HG03045 (cell line): ENCODE measurements around the gene KIRREL2.

Source experiments
- ATAC-seq: cut with Tn5 transposase; IDR thresholded peaks from one replicate; pipeline ENCODE4 v1.9.1; 2021; ENCODE audit warnings: mild to moderate bottlenecking, moderate library complexity; ENCODE audit not compliant: unreplicated experiment

KIRREL2 gene

DNA sequence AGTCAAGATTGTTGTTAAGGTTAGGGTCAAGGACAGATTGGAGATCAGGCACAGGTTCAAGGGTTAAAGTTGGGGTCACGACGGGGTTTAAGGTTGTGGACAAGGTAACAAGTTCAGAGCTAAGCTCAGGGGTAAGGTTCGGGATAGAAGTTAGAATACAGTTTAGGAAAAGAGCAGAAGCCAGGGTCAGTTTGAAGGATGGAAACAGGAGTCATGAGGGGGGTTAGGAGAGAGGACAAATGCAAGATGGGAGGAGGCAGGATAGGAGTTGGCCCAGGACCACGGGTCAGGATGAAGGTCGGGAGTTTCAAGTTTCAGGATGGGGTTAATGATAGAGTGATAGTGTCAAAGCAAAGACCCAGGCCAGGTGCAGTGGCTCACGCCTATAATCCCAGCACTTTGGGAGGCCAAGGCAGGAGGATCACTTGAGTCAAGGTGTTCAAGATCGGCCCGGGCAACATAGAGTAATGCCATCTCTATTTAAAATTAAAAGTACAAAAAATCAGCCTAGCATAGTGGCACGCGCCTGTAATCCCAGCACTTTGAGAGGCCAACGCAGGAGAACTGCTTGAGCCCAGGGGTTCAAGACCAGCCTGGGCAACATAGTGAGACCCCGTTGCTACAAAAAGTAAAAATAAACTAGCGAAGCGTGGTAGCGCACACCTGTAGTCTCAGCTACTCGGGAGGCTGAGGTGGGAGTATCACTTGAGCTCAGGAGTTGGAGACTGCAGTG is 12.1 kb upstream of the KIRREL2 start:
- no peak for ATAC-seq

DNA sequence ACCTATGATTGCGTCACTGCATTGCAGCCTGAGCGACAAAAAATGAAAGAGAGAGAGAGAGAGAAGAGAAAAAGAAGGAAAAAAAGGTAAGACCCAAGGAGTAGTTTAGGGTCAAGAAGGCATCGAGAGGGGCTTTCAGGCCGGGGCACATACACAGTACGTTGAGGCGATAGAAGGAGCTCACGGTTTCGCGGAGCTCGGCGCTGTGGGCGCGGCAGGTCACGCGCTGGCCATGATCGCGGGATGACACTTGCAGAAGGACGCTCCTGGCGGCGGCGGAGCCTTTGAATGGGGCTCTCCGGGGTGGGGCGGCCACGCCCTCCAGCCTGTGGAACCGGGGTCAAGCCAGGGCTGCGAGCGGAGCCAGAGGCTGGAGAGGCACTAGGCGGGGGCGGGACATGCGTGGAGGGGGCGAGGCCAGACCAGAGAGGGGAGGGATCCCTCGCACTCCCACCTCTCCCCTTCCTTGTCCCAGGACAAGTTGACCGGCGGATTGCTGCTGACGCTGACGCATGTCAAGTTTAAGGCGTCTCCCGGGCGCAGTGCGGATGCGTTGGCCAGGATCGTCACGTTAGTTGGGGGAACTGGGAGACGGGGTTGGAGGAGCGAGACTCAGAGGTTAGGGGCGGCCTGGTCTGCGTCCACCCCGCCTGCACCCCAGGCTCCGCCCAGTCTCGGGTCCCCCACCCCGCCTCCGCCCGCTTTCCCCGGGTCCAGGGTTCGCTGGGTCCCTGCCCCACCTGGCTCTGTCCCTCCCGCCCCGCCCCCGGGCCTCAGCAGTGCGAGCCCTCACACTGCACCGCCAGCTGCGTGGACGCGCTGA is 11.3 kb upstream of the KIRREL2 start:
- ATAC-seq: no peak

DNA sequence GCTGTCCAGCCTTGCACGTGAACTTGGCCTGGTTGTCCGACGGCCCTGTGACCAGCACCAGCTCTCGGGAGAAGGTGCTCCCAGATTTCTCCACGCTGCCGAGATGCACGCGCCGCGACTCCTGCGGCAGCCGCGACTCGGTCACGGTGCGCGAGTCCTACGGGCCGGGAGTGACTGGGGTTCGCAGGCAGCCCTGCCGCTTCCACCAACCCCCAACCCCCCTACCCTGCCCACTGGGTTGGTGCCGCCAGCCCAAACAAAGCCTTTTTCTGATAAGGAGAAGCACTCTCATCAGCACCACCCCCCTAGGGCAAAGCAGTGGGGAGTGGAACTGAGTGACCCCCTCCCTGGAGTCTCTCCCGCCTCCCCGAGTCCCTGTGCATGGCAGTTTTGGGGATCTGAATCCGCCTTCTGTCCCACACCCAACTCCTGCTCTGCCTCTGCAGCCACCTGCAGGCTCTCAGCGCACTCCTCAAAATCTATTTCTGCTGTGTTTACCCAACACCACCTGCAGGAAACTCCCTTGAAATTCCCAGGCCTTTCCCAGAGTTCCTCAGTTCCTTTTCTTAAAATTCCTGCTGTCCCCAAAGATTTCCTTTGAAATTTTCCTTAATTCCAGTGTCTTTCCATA is 10.6 kb upstream of the KIRREL2 start:
- ATAC-seq: no peak

DNA sequence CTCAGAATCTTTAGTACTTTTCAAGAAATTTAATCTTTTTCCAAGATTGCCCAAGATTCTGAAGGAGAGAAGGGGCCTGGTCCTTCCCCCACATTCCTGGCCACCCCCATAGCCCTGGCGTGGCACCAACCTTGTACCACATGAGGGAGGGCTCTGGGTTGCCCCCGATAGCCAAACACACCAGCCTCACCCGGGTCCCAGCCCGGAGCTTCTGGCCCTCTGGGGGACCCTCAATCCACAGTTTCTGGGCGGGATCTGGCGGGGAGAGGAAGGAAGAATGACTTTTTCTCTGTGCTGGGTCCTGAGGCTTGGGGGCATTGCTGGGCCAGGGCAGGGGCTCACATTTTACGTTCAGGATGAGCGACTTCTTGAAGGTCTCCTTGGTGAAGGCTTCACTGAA is 8.8 kb upstream of the KIRREL2 start:
- no peak for ATAC-seq

DNA sequence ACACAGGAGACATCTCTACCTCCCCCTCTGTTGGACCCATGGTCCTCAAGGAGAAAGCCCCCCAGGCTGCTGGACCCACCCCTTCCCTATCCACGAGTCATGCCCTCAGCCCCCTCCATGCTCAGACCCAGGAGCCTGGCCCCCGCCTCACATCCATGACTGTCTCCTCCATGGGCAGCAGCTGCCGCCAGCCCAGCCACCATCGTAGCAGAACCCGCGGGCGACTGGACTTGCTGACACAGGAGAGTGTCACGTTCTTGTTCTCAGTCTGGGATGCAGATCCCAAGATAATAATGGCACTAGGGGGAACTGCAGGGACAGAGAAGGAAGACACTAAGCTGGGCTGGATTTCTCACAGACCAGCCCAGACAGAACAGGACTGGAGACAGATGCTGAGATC is 8.2 kb upstream of the KIRREL2 start:
- ATAC-seq: no peak

DNA sequence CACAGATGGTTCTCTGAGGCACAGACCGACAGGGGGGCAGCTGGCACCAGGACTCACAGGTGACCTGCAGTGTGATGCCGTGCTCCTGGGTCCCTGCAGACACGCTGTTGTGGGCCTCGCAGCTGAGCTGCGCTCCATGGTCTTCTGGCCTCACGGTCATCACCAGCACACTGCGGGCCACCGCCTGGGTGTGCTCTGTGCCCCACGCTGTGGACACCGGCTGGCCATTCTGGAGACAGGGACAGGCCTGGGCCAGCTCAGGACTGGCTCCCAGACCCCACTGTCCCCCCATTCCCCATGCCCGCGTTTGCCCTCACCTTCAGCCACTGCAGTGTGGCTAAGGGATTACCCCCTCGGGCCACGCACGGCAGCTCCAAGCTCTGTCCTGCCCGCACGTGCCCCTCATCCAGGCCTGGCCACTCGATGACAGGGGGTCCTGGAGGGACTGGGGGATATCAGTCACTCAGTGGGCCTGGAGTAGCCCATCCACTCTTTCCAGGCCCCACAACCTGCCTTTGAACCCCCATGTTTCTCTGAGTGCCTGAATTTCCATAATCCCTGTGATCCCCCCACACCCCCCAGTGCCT is 7.7 kb upstream of the KIRREL2 start:
- ATAC-seq: no peak

DNA sequence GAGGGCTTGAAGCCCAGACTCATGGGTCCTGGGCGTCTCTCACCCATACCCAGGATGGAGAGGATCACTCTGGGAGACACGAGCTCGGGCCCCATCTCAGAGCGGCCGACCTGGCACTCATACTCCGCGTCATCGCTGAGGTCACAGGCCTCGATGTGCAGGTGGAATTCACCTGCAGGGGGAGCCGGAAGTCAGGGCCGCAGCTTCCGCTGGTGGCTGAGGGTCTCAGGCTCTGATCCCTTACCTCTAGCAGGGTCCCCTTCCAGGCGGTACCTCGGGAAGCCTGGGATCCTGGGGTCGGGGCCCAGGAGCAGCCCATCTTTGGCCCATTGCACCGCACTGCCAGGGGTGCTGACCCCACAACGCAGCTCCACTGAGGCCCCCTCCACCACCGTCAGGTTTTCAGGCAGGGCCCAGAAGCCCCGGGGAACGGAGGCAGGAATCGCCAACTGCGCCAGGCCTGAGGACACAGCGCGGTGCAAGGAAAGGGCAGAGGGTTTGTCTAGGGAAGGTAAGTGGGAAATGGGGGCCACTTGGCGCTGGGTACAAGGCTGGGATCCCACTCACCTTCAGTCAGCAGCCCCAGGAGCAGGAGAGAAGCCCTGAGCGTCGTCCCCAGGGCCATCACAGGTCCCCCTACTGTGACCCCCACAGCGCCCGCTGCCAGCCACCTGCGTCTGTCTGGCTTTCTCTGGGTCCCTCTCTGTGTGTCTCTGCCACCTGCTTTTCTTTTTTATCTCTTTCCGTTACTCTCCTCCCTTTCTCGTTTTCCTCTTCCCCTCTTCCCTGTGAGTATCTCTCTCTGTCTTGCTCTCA is 5.3 kb upstream of the KIRREL2 start:
- no peak for ATAC-seq

DNA sequence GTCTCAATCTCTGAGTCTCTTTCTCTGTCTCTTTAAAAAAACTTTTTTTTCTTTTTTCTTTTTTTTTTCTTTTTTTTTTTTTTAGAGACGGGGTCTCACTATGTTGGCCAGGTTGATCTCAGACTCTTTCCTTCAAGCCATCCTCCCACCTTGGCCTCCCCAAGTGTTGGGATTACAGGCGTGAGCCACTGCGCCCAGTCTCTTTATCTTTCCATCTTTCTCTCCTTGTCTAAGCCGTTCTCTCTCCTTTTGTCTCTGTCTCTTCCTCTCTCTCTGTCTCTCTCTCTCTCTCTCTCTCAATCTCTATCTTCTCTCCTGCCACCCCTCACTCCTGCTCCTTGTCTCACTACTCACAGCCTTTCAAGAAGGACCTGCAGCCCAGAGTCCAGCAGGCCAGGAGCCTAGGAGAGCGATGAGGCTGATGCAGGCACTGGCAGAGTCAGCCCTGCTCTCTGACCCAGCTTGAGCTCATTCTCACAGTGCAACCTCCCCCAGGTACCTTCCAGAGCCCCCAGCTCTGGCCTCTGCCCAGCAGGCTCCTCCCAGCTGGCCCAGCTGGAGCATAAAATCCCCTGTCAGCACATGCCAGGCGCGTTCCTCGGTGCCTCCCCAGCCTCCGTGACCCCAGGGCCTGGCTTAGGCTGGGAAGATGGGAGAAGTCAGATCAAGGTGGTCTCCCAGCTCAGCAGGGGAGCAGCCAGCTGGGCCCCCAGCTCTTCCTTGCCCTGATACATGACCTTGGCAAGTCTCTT is 4.5 kb upstream of the KIRREL2 start, which contains the start of gene NPHS1:
TSS of gene NPHS1 (minus strand) at position 476 of the 752 bp plus-strand sequence. CDS start 667 bp downstream, outside the sequence.
- no peak for ATAC-seq

DNA sequence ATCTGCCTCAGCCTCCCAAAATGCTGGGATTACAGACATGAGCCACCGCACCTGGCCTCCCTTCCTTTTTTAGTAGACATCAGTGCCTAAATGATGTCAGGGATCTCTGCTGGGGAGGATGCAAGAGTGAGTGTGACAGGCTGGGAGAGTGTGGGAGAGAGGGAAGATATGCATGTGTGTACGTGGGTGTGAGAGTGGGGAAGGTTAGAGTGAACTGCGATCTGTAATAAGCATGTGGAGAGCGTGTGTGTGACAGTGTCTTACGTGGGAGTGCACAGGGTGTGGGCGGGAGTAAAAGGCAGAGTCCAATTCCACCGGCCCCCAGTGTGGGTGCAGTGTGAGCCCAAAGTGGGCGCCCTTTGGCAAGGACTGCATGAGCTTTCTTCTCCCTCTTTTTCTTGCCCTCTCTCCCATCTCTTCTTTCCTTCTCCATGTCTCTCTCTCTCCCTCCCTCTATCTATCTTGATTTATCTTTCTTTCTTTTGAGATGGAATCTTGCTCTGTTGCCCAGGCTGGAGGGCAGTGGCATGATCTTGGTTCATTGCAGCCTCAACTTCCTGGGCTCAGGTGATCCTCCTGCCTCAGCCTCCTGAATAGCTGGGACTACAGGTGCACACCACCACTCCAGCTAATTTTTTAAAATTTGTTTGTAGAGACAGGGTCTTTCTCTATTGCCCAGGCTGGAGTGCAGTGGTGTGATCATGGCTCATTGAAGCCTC is 3.5 kb upstream of the KIRREL2 start:
- ATAC-seq: no peak

DNA sequence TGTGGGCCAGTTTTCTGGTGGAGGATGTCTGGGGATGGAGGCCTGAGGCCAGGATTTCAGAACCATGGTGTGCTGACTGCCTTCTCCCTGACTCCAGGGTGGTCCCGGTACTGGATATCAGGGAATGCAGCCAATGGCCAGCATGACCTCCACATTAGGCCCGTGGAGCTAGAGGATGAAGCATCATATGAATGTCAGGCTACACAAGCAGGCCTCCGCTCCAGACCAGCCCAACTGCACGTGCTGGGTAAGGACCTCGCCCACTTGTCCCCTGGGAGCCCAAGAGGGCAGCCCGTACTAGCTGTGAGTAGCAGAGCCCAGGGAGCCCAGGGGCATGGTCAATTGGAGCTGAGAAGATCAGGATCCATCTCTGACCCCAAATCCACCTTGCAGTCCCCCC is 1.6 kb downstream of the KIRREL2 start:
- ATAC-seq: no peak

DNA sequence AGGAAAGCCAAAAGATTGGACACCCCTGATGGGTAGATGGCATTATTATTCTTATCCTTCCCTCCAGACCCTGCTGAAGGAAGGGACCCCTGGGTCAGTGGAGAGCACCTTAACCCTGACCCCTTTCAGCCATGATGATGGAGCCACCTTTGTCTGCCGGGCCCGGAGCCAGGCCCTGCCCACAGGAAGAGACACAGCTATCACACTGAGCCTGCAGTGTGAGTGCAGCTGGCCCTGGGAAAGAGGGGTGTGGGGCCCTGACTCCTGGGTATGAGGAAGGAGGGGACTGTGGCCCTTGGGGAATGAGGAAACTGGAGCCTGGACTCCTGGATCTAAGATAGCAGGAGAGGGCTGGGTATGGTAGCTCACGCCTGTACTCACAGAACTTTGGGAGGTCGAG is 2.7 kb downstream of the KIRREL2 start:
- ATAC-seq: no peak

DNA sequence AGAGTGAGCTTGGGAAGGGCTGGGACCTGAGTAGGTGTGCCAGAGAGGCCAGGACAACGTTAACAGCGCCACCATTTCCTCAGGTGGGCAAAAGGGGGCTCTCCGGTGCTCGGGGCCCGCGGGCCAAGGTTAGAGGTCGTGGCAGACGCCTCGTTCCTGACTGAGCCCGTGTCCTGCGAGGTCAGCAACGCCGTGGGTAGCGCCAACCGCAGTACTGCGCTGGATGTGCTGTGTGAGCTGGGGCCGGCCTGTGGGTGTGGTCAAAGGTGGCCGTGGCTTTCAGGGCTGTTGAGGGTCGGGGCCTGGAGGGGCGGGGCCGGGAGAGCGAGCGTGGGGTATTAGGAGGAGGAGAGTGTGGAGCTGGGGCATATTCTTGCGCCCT is 3.7 kb downstream of the KIRREL2 start:
- ATAC-seq: no peak

DNA sequence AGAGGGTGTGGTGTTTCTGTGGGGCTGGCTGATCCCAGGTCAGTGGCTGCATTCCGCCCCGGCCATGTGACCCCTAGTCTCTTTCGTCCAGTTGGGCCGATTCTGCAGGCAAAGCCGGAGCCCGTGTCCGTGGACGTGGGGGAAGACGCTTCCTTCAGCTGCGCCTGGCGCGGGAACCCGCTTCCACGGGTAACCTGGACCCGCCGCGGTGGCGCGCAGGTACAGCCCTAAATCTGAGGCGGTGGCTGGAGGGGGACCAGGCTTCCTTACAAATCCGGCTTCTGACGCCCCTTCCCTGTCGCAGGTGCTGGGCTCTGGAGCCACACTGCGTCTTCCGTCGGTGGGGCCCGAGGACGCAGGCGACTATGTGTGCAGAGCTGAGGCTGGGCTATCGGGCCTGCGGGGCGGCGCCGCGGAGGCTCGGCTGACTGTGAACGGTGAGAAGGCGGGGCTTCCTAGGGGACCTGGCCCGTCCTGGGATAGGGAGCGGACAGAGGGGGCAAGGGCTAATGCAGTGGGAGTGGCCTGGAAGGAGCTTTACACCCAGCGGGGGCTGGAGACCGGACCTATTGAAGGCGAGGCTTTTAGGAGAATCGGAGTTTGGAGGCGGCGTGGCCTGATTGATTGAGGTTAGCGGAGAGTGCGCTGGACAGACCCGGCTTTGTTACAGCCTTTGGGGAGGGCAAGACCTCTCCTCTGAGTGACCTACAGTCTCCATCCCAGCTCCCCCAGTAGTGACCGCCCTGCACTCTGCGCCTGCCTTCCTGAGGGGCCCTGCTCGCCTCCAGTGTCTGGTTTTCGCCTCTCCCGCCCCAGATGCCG is 4.3 kb downstream of the KIRREL2 start:
- no peak for ATAC-seq

DNA sequence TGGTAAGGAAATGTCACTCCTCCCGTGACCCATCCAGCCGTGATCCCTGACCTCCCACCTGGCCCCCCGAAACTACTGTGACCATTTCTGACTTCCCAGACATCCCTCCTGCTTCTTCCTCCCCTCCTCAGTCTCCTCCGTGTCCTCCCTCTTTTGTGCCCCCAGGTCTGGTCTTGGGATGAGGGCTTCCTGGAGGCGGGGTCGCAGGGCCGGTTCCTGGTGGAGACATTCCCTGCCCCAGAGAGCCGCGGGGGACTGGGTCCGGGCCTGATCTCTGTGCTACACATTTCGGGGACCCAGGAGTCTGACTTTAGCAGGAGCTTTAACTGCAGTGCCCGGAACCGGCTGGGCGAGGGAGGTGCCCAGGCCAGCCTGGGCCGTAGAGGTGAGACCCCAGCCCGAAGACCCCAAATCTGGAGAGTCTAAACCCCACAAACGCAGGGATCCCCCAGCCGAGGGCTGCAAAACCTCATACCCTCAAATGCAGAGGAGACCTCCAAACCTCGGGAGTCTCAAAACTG is 5.0 kb downstream of the KIRREL2 start:
- ATAC-seq: no peak

DNA sequence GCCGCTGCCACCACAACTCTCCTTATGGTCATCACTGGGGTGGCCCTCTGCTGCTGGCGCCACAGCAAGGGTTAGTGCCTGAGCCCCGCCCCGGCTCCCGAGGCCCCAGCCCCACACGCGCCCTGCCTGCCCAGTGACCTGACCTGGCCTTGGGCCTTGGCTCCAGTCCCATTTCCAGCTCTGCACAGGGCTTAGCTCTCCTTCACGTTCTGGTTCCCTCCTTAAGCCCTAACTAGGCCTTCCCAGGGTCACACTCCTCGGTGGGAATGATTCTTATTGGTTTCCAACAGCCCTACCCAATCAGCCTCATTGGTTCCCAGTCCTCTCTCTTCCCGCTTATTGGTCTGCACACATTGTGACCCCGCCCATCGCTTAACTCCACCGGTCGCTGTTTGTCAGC is 5.8 kb downstream of the KIRREL2 start:
- no peak for ATAC-seq

DNA sequence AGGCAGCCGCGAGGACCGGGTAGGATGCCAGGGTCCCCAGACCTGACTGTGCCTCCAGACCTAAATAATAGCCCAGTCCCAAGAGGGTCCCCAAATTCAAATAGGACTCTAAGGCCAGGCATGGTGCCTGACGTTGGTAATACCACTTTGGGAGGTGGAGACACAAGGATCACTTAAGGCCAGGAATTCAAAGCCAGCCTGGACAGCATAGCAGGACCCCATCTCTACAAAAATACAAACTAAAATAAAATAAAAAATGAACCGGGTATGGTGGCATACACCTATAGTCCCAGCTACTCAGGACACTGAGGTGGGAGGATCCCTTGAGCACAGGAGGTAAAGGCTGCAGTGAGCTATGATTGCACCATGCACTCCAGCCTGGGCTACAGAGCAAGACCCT is 6.3 kb downstream of the KIRREL2 start:
- no peak for ATAC-seq

DNA sequence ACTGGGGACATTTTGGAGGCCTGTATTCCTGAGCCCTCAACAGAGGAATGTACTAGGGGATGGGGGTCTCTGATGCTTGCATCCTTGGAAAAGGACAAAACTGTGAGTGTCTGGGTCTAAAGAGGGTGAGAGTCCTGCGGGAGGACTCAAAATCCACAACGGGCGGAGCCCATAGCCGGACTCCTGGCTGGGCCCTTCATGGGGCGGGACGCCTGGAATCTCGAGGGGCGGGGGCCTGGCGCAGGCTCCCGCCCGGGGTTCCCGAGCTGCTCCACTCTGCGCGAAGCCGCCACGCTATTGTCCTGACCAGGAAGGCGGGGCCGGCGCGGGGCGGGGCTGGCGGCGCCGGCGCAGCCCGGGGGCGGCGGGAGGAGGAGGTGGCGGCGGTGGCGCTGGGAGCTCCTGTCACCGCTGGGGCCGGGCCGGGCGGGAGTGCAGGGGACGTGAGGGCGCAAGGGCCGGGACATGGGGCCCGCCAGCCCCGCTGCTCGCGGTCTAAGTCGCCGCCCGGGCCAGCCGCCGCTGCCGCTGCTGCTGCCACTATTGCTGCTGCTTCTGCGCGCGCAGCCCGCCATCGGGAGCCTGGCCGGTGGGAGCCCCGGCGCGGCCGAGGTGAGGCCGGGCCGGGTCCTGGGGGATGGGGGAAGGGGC is 11.6 kb downstream of the KIRREL2 start, which contains the start of gene APLP1:
TSS of gene APLP1 (plus strand) at position 403 of the 651 bp plus-strand sequence. CDS start at position 466, 63 bp downstream.
- ATAC-seq: no peak
